COR-L47 (cell line): ENCODE data around the gene SRSF10.
"Not testable (repeated sequence)": the region's sequence is repeated elsewhere in the genome, so short reads cannot be mapped to it uniquely, and the experiment has no call there.

Experiments used
- DNase-seq: peaks from one replicate; lab custom pipeline; 2025; lab: John Stamatoyannopoulos, UW

SRSF10 gene

DNA sequence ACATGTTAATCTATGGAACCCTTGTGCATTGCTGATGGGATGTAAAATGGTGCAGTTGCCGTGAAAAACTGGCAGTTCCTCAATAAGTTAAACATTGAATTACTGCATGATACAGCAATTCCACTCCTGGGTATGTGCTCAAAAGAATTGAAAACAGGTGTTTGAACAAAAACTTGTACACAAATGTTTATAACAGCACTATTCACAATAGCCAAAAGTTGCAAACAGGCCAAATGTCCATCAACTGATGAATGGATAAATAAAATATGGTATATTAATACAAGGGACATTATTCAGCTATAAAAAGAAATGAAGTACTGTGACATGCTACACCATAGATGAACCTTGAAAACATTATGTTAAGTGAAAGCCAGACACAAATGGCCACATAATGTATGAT lies 17.7 kb upstream of the SRSF10 start:
- no peak for DNase-seq

GRCh38 chr1:23996700-23997229 lies 16.6 kb upstream of the SRSF10 start:
- no peak for DNase-seq

- no peak for DNase-seq
Measured at GRCh38 chr1:23995431-23995837, 15.3 kb upstream of the SRSF10 start.

GRCh38 chr1:23992011-23992410 lies 11.9 kb upstream of the SRSF10 start:
- DNase-seq, result not testable (repeated sequence)

DNA sequence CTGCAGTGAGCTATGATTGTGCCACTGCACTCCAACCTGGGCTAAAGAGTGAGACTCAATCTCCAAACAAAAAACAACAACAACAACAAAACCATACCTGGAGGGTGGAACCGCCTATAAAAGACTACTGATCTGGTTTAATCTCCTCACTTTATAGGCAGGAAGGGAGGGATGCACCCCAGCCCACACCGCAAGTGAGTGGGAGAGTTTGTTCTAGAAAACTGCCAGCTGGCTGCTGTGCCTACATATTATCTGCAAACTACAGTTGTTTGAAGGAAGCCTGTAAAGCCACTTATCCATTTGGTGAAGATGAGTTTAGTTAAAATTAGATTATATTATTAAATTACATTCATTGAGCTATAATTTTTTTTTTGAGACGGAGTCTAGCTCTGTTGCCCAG lies 9.1 kb upstream of the SRSF10 start:
- DNase-seq, result no peak

DNA sequence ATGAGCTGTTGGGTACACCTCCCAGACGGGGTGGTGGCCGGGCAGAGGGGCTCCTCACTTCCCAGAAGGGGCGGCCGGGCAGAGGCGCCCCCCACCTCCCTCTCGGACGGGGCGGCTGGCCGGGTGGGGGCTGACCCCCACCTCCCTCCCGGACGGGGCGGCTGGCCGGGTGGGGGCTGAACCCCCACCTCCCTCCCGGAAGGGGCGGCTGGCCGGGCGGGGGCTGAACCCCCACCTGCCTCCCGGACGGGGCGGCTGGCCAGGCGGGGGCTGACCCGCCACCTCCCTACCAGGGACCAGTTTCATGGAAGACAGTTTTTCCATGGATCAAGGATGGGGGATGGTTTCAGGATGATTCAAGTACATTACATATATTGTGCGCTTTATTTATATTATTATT lies 6.9 kb upstream of the SRSF10 start:
- not testable (repeated sequence) for DNase-seq

- DNase-seq, result peak; percentile 5
Measured at GRCh38 chr1:23984417-23985186, 4.5 kb upstream of the SRSF10 start.

DNA sequence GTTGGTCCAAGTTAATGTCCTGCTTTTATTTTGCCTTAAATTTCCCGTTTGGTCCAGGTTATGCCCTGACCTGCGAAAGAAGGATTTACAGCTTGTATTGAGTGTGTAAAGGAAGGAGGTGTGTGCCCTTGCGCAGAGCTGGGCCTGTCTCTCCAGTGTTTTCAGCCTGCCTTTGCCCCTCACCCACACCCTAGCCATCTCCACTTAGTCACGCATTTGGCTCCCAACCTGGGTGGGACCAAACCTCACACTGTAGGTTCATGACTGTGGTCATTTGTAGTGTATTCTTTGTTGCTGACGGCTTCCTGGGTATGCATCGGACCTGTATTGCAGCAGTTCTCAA lies 572 bp upstream of the SRSF10 start:
- DNase-seq, result no peak

DNA sequence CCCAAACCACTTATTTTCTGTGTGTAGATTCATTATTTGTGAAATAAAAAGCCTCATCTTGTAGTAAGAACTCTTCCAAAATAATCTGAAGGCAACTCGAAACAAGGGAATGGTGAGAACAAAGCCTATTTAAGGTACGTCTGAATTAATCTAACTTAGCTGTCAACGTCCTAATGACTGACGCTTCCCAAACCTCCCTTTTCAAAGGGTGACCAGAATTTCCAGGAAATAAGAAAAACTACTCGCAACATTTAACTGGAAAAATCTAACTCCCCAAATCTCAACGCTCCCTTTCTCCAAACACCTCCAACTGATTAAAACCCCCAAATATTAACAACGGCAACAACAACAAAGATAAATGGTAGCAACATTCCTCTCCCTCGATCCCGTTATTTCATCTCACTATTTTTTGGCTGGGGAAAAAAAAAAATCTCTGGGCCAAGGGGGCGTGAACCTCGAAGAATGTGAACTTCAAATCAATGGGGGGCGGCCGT lies 693 bp downstream of the SRSF10 start:
- no peak for DNase-seq

GRCh38 chr1:23978805-23979204 lies 1.3 kb downstream of the SRSF10 start:
- no peak for DNase-seq

GRCh38 chr1:23977854-23978191 lies 2.3 kb downstream of the SRSF10 start:
- DNase-seq, result no peak

- DNase-seq, result no peak
Measured at GRCh38 chr1:23977187-23977853, 2.8 kb downstream of the SRSF10 start.

- no peak for DNase-seq
Measured at GRCh38 chr1:23967871-23968270, 12.3 kb downstream of the SRSF10 start.

DNA sequence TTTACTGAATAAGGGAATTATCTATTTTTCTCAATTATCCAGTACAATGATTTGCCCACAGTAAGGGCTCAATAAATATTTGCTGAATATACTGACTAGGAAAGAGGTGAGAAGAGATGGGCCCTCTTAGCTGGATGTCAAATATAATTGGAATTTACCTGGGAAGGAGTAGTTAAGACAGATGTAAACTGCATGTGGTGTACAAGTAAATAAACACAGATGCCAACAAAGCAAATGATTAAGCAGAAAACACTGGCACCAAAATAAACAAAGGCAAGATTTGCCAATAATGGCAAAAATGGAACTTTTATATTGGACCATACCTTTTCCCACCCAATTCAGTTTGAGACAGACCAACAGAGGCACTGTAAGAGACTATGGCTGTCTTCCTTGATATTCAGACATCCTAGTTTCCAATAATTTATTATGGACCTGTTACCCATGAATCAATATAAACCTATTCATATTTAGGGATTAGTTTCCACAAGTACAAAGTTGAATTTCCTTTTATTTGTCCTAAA lies 13.1 kb downstream of the SRSF10 start:
- DNase-seq, result no peak

DNA sequence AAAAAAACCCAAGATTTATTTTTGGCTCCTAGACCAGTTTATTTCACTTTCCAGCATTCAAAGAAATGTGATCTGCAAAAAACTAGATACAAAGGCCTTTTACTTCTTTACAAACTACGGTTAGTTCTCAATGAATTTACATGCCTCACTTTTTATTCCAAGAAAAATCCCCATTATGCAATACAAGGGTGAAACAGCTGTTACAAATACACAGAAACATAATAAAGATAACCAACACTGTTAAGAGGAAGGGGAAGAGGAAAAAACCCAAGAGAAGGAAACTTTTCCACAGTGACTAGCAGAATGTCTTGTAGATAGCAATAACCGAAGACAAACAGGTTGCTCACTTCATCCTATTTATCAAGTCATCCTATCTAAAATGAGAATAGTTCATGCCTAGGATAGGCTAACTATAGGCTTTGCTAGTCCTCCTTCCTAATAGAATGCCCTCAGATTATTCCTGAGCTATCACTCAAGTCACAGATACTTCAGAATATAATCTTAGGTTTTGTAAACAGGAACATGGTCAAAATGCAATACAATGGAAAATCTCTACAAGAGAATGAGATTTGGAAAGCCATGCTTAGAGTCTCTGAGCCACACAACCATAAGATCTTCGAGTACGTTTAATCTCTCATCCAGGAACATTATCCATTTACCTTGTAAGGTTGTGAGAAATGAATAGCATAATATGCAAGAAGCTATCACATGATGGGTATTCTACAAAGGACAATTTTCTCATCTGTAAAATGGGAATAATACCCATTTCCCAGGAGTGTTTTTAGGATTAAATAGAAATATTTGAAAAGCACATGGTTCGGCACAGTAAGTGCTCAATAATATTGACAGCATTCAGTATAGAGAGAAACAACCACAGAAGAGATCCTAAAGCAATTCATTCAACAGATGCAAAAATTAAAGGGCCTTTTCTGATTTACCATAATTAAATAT lies 15.1 kb downstream of the SRSF10 start:
- no peak for DNase-seq

DNA sequence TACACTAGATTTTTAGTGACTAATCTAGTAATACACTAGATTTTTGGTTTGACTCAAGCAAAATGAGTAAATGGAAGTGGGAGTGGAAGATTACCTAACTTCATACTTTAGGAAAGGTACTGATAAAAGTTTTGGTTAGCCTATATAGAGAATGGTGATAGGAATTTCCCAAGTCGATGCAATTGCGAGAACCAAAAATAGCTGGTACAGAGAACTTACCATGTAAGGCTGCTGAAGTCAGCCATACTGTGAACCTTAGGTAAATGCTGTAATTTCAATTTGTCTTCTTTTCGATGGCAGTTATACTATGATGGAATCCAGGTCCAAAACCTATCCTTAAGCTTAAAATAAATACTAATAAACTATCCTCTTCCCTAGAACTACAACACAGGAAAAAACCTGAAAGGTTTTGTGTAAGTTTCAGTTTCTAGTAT lies 15.9 kb downstream of the SRSF10 start:
- no peak for DNase-seq

GRCh38 chr1:23963617-23964234 lies 16.4 kb downstream of the SRSF10 start:
- no peak for DNase-seq

DNA sequence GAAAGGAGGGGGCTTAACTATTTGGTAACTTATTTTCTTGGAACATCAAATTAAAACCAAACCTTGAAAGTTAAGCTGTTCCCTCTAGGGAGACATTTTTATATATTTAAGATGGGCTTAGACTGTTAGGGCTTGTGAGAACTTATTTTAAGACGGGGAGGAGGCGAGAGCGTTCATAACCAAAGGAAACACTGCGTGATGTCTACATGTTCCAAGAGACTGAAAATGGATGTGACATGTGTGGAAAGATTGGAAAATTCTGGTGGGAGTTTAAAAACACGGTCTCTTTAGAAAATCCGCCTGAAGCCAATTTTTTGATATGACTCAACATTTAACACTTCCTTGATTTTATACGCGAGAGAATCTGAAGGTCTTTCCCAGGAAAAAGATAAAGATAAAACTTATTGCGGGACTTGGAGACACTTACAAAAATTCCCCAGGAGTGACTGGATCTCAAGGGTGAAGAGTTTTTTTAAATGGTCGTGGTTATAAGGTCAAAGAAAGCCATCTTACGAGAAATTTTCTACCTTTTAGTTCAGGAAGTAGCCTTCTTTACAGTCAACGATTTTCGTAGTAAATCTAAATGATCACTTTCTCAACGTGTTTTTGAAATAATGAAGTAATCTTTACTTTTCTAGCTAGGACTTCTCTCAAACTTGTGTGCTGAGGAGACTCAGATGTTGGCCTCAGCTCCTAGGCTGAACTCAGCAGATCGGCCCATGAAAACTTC lies 19.7 kb downstream of the SRSF10 start:
- DNase-seq, result no peak

DNA sequence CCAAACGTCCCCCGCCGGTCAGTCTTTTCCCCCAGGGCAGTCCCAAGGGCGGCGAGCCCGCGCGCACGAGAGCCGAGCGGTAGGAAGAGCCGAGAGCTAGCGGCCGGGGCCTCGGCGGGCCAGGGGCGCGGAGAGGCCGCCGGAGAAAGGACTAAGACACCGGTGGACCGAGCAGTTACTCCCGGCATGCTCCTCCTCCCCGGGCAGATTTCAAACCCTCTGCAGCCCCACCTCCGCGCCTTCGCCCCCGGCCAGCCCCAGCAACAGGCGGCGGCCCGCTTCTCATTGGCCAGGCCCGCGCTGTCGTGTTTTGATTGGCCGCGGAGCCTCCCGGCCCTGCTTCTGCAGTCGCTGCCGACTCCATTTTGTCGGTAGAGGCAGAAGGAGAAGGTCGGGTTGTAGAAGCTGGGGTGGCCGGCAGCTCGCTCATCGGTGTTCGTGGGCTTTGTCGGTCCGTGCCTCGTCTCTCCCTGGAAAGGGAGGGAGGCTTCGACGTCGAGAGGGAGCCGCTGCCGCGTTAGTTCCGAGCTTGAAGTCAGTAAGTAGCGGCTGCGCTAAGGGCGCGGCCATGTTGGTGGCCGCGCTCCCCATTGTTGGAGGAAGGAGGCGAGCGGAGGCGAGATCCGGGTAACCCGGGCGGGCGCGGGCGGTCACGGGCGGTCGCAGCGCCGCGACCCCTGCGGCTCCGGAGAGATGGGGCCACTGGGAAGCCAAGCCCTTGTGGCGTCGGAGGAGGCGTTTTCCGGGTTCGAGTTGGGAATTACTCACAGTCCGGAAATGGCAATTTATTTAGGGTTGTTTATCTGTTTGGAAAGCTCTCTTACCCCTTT lies 20.5 kb downstream of the SRSF10 start, which contains the start of gene PNRC2:
PNRC2 (plus strand) TSS at position 368 of the 830 bp plus-strand sequence. CDS start 1,630 bp downstream, outside the sequence.
- peak; percentile 94 for DNase-seq
